GM19239 (cell line): ENCODE data around the gene ASS1.
"Not testable (repeated sequence)": the region's sequence is repeated elsewhere in the genome, so short reads cannot be mapped to it uniquely, and the experiment has no call there.

ENCODE experiments used
- DNase-seq: peaks from one replicate; pipeline ENCODE4 v3.0.0; 2011; ENCODE audit warnings: low spot score; ENCODE audit not compliant: insufficient read length
- FAIRE-seq: peaks from 2 replicates; lab custom pipeline; 2011; peaks lifted over from hg19 to GRCh38; lab: Jason Lieb, UNC

Gene ASS1

DNA sequence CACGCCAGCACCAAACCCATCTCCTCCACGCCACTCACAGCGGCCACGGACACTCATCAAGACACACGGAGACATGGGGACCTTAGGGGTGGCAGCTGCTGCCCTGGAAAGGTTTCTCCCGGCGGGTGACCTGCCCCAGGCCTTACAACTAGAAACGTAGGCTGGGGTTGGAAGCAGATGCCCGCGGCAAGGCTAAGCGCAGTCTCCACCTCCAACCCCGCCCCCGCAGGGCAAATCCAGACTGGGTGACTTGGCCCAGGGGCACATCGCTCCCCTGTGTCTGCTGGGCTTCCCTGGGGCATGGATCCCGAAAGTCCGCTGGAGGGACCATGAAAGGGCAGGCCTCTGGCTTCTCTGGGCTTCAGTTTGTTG is 12.0 kb upstream of the ASS1 start:
- no peak for FAIRE-seq
- no peak for DNase-seq

DNA sequence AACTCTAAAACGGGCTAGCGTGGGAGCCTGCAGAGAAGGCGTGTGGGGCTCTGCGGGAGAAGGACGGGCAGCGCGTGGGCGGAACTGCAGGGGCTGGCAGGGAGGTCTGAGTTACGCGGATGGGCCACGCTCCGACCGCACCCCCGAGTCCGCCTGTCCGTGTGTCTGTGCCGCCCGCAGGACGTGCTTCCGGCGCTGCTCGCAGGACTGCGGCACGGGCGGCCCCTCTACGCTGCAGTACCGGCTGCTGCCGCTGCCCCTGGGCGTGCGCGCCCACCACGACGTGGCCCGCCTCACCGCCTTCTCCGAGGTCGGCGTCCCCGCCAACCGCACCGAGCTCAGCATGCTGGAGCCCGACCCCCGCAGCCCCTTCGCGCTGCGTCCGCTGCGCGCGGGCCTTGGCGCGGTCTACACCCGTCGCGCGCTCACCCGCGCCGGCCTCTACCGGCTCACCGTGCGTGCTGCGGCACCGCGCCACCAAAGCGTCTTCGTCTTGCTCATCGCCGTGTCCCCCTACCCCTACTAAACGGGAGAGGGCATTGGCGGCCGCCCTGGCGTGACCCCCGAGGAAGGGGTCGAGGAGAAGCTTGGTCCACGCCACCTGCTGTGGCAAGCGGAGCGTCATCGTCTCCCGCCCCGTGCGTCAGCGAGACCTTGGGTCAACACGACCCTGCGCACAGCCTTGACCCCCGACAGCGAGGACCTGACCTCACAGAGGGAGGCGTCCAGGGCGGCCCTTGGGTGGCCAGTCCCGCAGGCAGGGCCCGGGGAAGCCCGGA is 11.4 kb upstream of the ASS1 start:
- FAIRE-seq: no peak
- peak; percentile 54 for DNase-seq

DNA sequence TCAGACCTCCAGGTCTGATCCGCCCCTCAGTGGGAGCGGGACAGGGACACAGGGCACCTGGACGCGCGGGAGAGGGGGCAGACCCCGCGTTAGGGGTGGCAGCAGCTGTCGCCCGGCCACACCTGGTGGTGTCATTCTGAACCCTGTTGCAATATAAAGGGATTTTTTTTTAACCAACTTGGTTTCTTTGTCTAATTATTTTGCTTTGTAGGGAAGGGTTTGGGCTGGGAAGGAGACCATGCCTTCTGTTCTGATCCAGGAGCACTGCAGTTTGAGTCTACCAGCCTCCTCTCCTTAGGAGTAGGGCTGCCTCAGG is 10.9 kb upstream of the ASS1 start:
- DNase-seq: no peak
- FAIRE-seq: no peak

DNA sequence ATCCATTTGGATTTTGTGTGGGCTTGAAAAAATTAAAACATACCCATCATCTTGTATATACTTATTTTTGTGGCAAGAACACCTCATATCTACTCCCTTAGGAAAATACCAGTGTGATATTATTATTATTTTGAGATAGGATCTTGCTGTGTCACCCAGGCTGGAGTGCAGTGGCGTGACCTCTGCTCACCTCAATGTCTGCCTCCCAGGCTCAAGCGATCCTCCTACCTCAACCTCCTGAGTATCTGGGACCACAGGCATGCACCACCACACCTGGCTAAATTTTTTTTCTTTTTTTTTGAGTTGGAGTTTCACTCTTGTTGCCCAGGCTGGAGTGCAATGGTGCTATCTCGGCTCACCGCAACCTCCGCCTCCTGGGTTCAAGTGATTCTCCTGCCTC is 10.1 kb upstream of the ASS1 start:
- FAIRE-seq, DNase-seq: not testable (repeated sequence)

DNA sequence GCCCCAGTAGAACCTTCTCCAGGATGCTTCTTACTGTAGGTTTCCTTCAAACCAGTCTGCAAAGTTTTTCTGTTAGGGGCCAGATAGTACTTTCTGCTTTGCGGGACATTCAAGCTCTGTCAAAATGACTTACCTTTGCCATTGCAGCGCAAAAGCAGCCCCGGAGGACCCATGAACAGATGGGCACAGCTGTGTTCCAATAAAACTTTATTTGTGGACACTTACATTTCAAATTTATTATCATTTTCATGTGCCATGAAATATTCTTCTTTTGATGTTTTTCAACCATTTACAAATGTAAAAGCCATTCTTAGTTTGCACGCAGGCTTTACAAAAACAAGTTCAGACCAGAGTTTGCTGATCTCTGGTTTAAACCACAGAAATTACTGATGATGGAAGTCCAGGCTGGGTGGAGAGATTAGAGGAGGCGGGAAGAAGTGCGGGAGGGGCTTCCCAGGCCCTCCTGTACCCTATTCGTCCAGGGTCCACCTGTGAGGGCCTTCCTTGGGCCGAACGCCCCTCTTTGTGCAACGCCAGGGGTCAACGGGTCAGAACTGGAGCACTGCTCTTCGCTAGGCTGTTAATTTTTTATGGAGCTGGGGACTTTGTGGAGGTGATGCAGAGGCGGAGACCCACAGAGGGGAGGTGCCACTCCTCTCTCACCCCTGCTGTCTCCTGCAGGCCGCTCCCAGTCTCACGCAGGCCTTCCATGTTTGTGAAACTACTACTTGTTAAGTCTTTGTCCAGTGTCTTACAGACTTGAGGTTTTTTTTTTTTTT is 7.6 kb upstream of the ASS1 start:
- no peak for FAIRE-seq
- no peak for DNase-seq

DNA sequence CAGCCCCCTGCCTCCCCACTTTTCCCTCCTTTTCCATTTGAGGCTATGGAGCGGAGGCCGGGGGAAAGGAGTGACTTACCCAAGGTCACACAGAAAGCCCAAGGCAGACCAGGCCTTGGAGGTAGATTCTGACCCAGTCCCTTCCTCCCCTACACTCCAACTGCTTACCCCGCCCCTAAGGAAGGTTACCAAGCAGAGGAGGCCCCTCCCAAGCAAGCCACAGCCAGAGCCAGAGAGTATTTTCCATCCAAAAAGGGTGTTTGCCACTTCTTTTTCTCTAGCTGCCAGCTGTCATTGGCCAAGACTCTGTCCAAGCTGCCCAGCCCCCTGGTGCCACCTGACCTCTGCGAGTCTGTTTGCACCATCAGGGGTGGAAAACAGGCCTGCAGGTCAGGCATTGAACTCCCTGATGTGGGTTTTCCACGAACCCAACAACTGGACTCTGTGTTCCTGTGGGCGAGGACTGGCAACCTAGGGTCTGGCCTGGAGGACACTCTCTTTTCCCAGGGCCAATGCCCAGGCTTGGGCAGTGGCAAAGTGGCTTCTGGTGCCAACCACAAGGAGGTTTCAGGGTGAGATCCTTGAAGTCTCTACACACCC is 6.3 kb upstream of the ASS1 start:
- no peak for FAIRE-seq
- no peak for DNase-seq

DNA sequence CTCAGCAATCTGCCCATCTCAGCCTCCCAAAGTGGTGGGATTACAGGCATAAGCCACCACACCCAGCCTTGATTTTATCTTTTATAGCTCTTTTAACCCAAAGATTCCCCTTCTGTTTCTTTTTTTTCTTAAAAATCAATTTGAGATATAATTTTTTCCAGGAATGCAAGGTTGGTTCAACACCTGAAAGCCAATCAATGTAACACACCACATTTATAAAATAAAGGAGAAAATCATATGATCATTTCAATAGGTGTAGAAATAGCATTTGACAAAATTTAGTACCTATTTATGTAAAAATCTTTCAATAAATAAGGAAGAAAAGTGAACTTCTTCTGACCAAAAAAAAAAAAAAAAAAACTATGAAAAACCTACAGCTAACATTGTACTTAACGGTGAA is 3.7 kb upstream of the ASS1 start:
- no peak for FAIRE-seq

DNA sequence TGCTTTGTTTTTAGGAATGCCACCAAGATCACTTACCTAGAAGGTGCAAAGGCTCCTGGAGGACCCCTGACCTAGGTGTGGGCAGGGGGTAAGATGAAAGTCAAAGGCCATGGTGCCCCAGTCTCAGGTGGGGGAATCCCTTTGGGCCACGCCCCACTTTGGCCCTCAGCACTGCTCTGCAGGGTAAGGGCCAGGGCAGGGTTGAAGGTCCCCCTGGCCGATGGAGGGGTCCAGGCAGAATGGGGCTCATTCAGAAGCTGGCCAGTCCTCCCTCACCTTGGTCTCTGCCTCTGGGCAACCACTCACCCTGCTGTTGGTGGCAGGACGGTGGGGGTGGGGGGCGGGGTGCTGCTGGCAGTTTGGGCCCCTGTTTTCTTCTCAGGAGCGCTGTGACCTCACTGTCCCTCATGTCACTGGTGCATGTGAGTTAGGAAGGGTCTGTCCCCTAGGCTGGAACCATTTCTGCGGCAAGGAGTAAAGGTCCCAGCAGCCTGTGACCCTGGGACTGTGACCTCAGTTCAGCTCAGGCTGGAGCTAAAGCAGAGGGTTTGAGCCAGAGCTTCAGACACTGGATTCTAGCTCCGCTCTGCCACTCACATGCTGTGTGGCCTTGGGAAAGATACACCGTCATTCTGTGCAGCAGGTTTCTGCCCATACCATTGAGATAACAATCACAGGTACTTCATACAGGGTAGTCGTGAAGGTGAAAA is 1.9 kb upstream of the ASS1 start:
- FAIRE-seq: no peak
- DNase-seq: no peak

More for the DNA sequence above, 3.7 kb upstream of the ASS1 start:
- DNase-seq: no peak

DNA sequence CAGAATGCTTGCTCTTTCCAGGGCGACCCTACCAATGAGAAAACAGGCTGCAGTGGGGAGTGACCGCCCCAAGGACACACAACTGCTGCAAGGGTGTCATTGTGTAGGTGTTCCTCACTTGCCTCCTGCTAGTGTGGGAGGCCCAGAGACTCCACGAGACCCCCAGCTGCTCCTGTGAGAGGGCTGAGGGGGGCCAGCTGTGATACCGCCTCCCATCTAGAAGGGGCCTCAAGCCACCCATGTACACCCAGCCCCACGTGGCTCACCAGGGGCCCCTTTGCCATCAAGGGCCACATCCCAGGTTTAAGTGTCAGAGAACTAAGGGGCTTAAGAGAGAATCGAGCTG is 1.3 kb upstream of the ASS1 start:
- DNase-seq (no peak), FAIRE-seq (no peak)

DNA sequence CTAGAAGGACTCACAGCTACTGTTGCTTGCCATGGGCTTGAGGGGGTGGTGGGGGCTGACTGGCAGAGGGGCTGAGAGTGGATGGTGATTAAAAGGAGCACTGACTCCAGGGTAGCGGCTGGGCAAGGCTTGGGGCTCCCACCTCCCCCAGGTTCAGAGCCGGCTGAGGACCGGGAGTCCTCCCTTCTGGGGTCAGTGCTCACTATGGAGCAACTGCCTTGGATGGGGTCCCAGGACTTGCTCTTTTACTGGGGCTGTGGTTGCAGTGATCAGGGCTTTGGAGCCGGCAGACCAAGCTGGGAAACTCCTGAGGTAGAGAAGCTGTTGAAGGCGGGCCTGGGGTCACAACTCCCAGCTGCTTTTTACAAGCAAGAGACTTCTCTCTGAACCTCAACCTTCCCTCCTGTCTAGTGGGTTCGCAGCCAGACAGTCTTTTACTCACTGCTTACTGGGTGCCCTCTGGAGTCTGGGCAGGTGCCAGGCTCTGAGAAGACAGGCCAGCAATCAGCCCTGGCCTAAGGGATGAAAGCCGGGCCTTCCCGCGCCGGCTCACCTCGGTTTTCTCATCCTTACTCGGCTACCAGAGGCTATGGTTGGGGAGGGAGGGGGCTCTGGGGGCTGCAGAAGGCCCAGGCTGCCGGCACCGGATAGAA is 795 bp upstream of the ASS1 start:
- FAIRE-seq (no peak), DNase-seq (no peak)

DNA sequence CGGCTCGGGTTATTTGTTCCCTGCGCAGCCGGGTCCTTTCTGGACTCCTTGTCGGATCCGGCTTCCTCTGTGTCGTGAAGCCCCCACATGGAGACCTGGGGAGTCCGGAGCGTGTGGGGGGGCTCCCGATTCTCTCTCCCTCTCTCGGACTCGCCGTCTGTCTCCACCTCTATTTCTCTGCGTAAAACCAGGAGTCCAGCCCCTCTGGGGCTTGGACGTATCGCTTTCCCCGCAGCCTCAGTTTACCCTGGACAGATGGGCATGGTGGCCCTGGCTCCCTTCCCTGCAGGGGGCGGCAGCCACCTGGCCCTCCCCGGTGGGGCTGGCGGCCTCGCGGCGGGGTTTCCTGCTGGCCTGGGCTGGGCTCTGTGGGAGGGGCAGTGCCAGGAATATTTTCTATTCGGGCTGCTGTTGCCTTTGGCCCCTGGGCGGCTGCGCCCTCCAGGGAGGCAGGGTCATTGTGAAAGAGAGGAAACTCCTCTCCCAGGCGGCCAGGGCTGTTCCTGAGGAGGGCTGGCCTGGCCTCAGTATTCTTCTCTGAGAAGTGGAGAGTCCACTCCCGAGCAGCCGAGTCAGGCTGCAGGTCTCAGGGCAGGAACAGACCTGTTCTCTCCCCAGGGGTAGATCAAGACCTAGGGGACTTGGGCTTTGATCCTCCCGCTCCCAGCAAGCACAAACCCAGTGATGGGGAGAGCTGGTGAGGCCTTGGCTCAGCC is 665 bp downstream of the ASS1 start:
- no peak for DNase-seq
- no peak for FAIRE-seq

DNA sequence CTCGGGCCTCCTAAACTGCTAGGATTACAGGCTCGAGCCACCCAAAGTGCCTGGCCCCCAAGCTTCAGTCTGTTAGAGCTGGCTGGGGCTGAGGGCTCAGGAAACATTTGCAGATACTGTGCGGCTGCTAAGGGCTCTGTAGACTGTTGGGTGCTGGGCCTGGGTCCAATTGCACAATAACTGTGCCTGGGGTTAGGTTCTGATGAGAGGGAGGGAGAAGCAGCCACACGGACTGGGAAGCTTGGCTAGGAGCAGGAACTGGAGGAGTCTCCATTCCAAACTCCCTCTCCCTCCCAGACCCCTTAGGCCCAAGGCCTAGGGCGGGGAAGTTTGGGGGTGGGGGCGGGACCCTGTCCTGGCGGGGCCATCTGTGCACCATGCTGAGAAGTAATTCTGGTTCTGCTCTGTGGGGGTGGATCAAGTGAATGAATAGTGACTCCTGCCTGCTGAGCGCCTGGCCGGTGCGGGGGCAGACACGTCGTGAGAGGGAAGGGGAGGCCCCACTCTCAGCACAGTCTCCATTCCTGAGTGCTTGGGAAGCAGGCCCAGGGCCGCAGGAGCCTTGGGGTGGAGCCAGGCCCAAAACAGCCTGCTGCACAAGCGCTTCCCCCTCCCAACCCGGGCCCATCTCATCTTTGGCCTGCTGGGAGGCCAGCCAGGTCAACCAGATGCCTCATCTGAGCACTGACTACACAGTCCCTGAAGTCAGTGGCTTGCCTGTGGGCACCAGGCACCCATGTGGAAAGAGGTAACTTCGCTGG is 1.5 kb downstream of the ASS1 start:
- no peak for DNase-seq
- no peak for FAIRE-seq

DNA sequence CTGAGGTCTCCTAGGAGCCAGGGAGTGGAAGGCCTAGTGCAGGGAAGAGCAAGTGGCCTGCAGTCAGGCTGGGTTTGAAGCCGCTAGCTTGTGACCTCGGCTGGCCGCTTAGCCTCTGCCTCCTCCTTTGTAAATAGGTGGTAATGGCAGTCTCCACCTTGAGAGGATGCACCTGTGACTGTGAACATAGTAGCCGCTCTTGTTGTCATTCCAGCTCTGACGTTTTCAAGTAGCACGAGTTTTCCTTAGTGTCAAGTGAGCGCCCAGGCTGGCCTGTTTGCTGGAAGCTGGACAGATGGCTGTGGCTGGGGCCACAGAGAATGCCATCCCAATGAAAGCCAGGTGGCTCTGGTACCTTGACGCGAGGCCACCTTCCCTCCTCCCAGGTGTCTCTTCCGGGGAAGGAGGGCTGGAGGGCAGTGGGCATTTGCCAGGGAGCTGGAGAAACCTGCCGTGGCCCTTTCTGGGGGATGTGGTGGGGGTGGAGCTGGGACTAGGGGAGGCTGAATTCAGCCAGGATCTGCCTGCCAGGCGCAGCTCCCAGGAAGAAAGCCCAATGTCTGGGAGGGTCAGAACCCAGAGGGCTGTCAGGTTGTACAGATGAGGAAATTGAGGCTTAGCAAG is 2.5 kb downstream of the ASS1 start:
- no peak for FAIRE-seq
- no peak for DNase-seq

DNA sequence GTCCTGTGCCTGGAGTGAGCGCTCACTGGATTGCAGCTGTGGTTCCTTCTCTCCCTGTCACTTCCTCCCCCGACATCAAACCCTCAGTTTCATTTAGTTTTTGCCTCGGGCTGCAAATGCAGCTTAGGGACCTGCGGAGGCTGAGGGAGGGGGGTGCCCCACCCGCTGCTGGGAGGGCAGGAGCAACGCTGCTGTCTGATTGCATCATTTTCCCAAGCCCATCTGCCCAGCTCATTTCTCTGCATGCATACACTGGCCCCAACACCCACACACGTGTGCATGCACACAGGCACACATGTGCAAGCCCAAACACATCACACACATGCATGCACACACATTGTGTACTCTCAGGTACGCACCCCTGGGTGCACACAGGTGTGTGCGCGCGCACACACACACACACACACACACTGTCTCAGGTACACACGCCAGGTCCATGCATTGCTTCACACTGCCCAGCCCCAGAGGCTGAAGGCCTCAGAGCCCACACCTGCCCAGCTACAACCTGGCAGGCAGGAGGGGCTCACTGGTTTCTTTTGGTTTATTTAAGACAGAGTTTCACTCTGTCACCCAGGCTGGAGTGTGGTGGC is 3.4 kb downstream of the ASS1 start:
- FAIRE-seq (no peak), DNase-seq (no peak)

DNA sequence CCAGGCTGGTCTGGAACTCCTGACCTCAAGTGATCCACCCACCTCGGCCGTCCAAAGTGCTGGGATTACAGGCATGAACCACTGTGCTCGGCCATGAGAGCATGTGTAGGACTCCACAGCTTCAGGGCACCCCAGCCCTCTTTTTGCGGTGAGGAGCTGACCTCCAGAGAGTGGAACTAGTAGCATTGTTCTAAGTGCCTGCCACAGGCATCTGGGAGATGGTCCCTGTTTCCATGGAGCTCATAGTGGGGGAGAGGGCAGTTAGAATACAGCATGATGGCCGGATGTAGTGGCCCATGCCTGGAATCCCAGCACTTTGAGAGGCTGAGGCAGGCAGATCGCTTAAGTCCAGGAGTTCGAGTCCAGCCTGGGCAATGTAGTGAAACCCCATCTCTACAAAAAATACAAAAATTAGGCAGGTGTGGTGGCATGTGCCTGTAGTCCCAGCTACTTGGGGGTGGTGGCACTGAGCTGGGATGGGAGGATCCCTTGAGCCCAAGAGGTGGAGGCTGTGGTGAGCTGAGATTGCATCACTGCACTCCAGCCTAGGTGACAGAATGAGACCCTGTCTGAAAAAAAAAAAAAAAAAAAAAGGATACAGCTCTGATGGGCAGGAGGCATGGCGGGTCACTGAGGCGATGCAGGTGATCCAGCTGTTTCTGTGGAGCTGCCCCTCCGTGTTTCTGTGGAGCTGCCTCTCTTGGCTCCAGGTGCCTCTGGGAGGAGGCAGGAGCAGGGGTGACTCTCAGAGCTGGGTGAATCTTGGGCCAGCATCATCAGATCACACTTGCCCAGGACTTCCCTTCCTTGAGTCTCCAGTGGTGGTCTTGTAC is 4.2 kb downstream of the ASS1 start:
- FAIRE-seq: no peak
- no peak for DNase-seq

DNA sequence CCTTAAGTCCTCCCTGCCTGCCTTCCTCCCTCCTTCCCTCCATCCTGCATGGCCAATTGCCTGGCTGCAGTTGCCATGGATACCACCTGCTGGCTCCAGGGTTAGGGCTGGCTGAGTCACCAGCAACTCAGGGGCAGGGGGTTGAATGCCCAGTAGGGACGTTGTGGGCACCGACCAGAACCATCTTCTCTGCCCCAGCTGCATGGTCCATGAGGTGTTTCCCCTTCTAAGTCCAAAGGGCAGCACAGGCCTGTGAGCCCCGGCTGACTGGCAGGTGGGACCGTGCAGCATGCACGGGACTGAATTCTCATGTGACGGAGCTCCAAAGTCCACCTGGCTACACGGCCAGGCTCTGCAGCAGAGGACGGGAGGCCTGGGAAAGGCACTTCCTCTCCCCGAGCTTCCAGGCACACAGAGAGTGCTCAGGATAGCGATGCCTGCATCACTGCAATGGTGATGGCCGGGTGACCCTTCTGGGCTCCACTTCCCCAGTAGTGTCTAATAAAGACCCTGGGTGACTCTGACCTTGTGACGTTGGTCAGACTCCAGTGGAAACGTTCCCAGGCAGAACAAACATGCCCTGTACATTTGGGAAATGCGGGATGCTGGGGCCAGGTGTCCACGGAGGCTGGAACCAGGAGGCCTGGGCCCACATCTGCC is 5.7 kb downstream of the ASS1 start:
- FAIRE-seq (no peak), DNase-seq (no peak)

DNA sequence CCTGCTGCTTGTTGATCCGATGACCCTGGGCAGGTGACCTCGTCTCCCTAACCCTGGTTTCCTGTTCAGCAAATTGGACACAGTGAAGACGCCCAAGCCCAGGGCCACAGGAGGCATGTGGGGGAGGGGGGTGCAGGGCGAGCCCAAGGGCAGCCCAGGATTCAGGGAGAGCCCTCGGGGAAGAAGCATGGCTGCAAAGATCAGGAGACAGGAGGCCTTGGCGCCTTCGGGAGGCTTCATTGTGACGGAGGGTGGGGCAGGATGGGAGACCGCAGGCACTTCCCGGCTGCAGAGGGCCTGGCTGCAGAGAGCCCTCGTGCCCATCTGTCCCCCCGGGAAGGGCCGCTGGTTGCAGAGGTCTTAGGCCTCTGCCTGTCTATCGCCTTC is 6.2 kb downstream of the ASS1 start:
- FAIRE-seq (no peak), DNase-seq (no peak)
